NK-92 (cell line): Measurements from ENCODE around the gene POP5.
"Not testable (repeated sequence)": the region's sequence is repeated elsewhere in the genome, so short reads cannot be mapped to it uniquely, and the experiment has no call there.

Experiments used
- DNase-seq: peaks from one replicate; lab custom pipeline; 2025; ENCODE audit not compliant: unreplicated experiment; lab: John Stamatoyannopoulos, UW

Gene POP5

GRCh38 chr12:120538281-120539156 lies 42.7 kb downstream of the POP5 start:
- DNase-seq: no peak

- DNase-seq: no peak
Measured at GRCh38 chr12:120537856-120538220, 43.4 kb downstream of the POP5 start.

- DNase-seq: no peak
Measured at GRCh38 chr12:120536064-120536791, 45.0 kb downstream of the POP5 start.

GRCh38 chr12:120534703-120535655 lies 46.2 kb downstream of the POP5 start:
- no peak for DNase-seq

- no peak for DNase-seq
Measured at GRCh38 chr12:120534203-120534702, 46.9 kb downstream of the POP5 start, which contains the start of gene RNF10. Gene RNF10 (plus strand): TSS chr12:120534356. CDS start chr12:120534812, 456 bp downstream.

- DNase-seq: no peak
Measured at GRCh38 chr12:120532701-120533238, 48.4 kb downstream of the POP5 start.

GRCh38 chr12:120530418-120530761 lies 50.8 kb downstream of the POP5 start:
- not testable (repeated sequence) for DNase-seq

GRCh38 chr12:120529641-120530417 lies 51.4 kb downstream of the POP5 start:
- no peak for DNase-seq

GRCh38 chr12:120528861-120529525 lies 52.2 kb downstream of the POP5 start, which contains the start of gene COQ5:
Gene COQ5 (minus strand): TSS chr12:120529158. CDS start chr12:120529141, 17 bp downstream.
- no peak for DNase-seq
